ENCODE results near the gene MBTPS1.

GRCh38 chr16:84042308-84042878 lies 74.3 kb downstream of the MBTPS1 start, which contains the start of gene SLC38A8:
- TF ChIP-seq SMC3 (conservative IDR thresholded peaks at IDR 0.05; ENCODE audit: insufficient read depth, low read depth, low read length), result no peak
- no peak for TF ChIP-seq EHMT2 (IDR thresholded peaks at IDR 0.05)
- no peak for TF ChIP-seq KDM5B (IDR thresholded peaks at IDR 0.05; ENCODE audit: insufficient replicate concordance, low read depth, low read length)
- TF ChIP-seq CTCF (IDR thresholded peaks at IDR 0.05 in 2 of 3, conservative IDR thresholded peaks at IDR 0.05 in 1 of 3; ENCODE audit: insufficient read depth in 2 of 3, low read depth in 1 of 3, low read length in 3 of 3), result no peak
- TF ChIP-seq ZBTB7A (IDR thresholded peaks at IDR 0.05; ENCODE audit: borderline replicate concordance, control insufficient read depth, low read depth, low read length), result no peak
- TF ChIP-seq MEIS2 (IDR thresholded peaks at IDR 0.05; ENCODE audit: partially characterized antibody), result no peak
